SK-N-SH (cell line): ENCODE measurements around the gene NTN1. TPM values are rescaled to one million over a fixed set of nuclear protein-coding genes. Genes with fewer than 3 reads are reported as not detected.

ENCODE experiments used
- CTCF ChIA-PET: fragments of 300-600, 350-600 bp; formaldehyde crosslinking; extraction: SDS; loops from one replicate; lab custom pipeline; 2021; lab: Yijun Ruan, JAX
- POLR2A ChIA-PET: fragments of 350-600 bp; sonication (Branson Sonifier 250); formaldehyde crosslinking; extraction: SDS; loops from one replicate; lab custom pipeline; 2020; ENCODE audit warnings: antibody characterized with exemption, inconsistent platforms; lab: Yijun Ruan, JAX
- DNase-seq: peaks from one replicate; pipeline ENCODE4 v3.0.0; 2012
- H2AFZ ChIP-seq: fragments of 200-600 bp; sonication (generic); 2 replicates; pipeline ENCODE4 v1.8.1; 2016; ENCODE audit warnings: antibody characterized with exemption, mild to moderate bottlenecking, low read depth
- H3F3A ChIP-seq: fragments of 200-600 bp; sonication (generic); replicated peaks from 2 replicates; pipeline ENCODE3; 2016; ENCODE audit warnings: antibody characterized with exemption, mild to moderate bottlenecking; ENCODE audit not compliant: insufficient read depth
- H3K27ac ChIP-seq, 2 experiments: fragments of 200-500 bp in 1 of 2; fragments of 200-600 bp in 1 of 2; sonication (Bioruptor generic) in 1 of 2; sonication (generic), shearing (Covaris generic) in 1 of 2; 2 replicates each; pipeline versions ENCODE4 v1.5.1 to v1.6.1; 2014 to 2016; ENCODE audit warnings: low read depth in 2 of 2, inconsistent platforms in 1 of 2, low read length in 1 of 2, mild to moderate bottlenecking in 1 of 2, mixed read lengths in 1 of 2
- H3K27me3 ChIP-seq: fragments of 200-600 bp; sonication (generic), shearing (Covaris generic); 2 replicates; pipeline ENCODE4 v1.6.1; 2016; ENCODE audit warnings: mixed run types; ENCODE audit not compliant: insufficient read depth
- H3K36me3 ChIP-seq, 2 experiments: fragments of 200-500 bp in 1 of 2; fragments of 200-600 bp in 1 of 2; sonication (Bioruptor generic) in 1 of 2; sonication (generic) in 1 of 2; replicated peaks in 1 of 2; 2 replicates each; pipeline versions ENCODE3 to v1.5.1; 2014 to 2016; ENCODE audit warnings: low read length in 1 of 2, mild to moderate bottlenecking in 1 of 2; ENCODE audit not compliant: insufficient read depth in 2 of 2, control insufficient read depth in 1 of 2
- H3K4me1 ChIP-seq, 2 experiments: fragments of 200-500 bp in 1 of 2; fragments of 200-600 bp in 1 of 2; sonication (Bioruptor generic) in 1 of 2; sonication (generic), shearing (Covaris generic) in 1 of 2; 2 replicates each; pipeline versions ENCODE4 v1.5.1 to v1.6.1; 2014 to 2016; ENCODE audit warnings: low read depth in 1 of 2, low read length in 1 of 2, mixed run types in 1 of 2; ENCODE audit not compliant: insufficient read depth in 2 of 2, control insufficient read depth in 1 of 2
- H3K4me2 ChIP-seq: fragments of 200-600 bp; sonication (generic), shearing (Covaris generic); 2 replicates; pipeline ENCODE4 v1.6.1; 2017; ENCODE audit warnings: mixed run types
- H3K4me3 ChIP-seq, 2 experiments: fragments of 200-500 bp in 1 of 2; fragments of 200-600 bp in 1 of 2; sonication (Bioruptor generic) in 1 of 2; sonication (generic), shearing (Covaris generic) in 1 of 2; 2 replicates each; pipeline versions ENCODE4 v1.5.1 to v1.8.1; 2014 to 2016; ENCODE audit warnings: low read depth in 2 of 2, inconsistent platforms in 1 of 2, low read length in 1 of 2, mild to moderate bottlenecking in 1 of 2, mixed read lengths in 1 of 2, moderate library complexity in 1 of 2
- H3K79me2 ChIP-seq: fragments of 200-600 bp; sonication (generic); 2 replicates; pipeline ENCODE4 v1.8.1; 2017; ENCODE audit warnings: mild to moderate bottlenecking; ENCODE audit not compliant: insufficient read depth
- H3K9ac ChIP-seq: fragments of 200-600 bp; sonication (generic); 2 replicates; pipeline ENCODE4 v1.6.1; 2017; ENCODE audit warnings: mixed run types
- H3K9me2 ChIP-seq: fragments of 200-600 bp; sonication (generic); 2 replicates; pipeline ENCODE4 v1.6.1; 2017; ENCODE audit warnings: mixed run types
- H3K9me3 ChIP-seq: fragments of 200-600 bp; sonication (generic); 2 replicates; pipeline ENCODE4 v1.6.1; 2017; ENCODE audit warnings: mixed run types, mild to moderate bottlenecking, moderate library complexity
- H4K20me1 ChIP-seq: fragments of 200-600 bp; sonication (generic); 2 replicates; pipeline ENCODE4 v1.6.1; 2017; ENCODE audit warnings: mild to moderate bottlenecking, mixed run types; ENCODE audit not compliant: insufficient read depth
- EP300 ChIP-seq, 2 experiments: IDR thresholded peaks; 2 replicates each; pipeline versions ENCODE4 v1.4.0 to v1.6.1; 2012; ENCODE audit warnings: borderline replicate concordance in 1 of 2, low read depth in 1 of 2, low read length in 1 of 2
- EZH2phosphoT487 ChIP-seq: fragments of 200-600 bp; sonication (generic); IDR thresholded peaks from 2 replicates; pipeline ENCODE4 v1.6.1; 2017; ENCODE audit warnings: low read depth, mixed run types, mild to moderate bottlenecking, antibody characterized with exemption, moderate library complexity, borderline replicate concordance
- FOXJ3 ChIP-seq: sonication (generic); formaldehyde crosslinking; IDR thresholded peaks from 2 replicates; pipeline ENCODE4 v1.5.1; 2020; ENCODE audit warnings: mild to moderate bottlenecking, missing genetic modification reagents
- FOXM1 ChIP-seq: IDR thresholded peaks from 2 replicates; pipeline ENCODE4 v1.4.0; 2012; ENCODE audit warnings: low read depth, mild to moderate bottlenecking
- GABPA ChIP-seq: IDR thresholded peaks from 2 replicates; pipeline ENCODE4 v1.4.0; 2012; ENCODE audit warnings: low read depth, mild to moderate bottlenecking
- MEF2A ChIP-seq: IDR thresholded peaks from 2 replicates; pipeline ENCODE4 v1.4.0; 2012; ENCODE audit warnings: low read depth, borderline replicate concordance
- POLR2AphosphoS5 ChIP-seq: IDR thresholded peaks from 2 replicates; pipeline ENCODE4 v1.6.1; 2012; ENCODE audit warnings: low read depth, low read length
- TAF1 ChIP-seq: IDR thresholded peaks from 2 replicates; pipeline ENCODE4 v1.6.1; 2012; ENCODE audit warnings: low read depth, mild to moderate bottlenecking, low read length, moderate library complexity, borderline replicate concordance
- TEAD4 ChIP-seq: IDR thresholded peaks from 2 replicates; pipeline ENCODE4 v1.4.0; 2012; ENCODE audit warnings: mild to moderate bottlenecking, borderline replicate concordance; ENCODE audit not compliant: insufficient read depth
- WGBS: methylation state at CpG from one replicate; pipeline ENCODE4 v1.1.6; 2017; ENCODE audit warnings: low lambda C conversion rate; 5-methylcytosine and 5-hydroxymethylcytosine counted together
- polyA plus RNA-seq, 3 experiments: library from polyadenylated mRNA; depleted of rRNA; stranded (reverse); fragments of >200 nt; gene quantifications; 2 replicates each; pipeline ENCODE4 v1.2.3, GENCODE V29; 2012
- TF ChIP-seq, protein P1 (sequence below): IDR thresholded peaks from 2 replicates; pipeline ENCODE4 v1.4.0; 2012; ENCODE audit warnings: low read depth
- TF ChIP-seq, protein P2 (sequence below): IDR thresholded peaks from 2 replicates; pipeline ENCODE4 v1.6.1; 2012; ENCODE audit warnings: mild to moderate bottlenecking, low read depth, low read length, moderate library complexity
- TF ChIP-seq, protein P3 (sequence below): fragments of 200-600 bp; sonication (generic); IDR thresholded peaks from 2 replicates; pipeline ENCODE4 v1.6.1; 2017; ENCODE audit warnings: antibody characterized with exemption, mild to moderate bottlenecking, moderate library complexity

NTN1 gene
- polyA plus RNA-seq, 1 of the 3 experiments (the other 2 are of a cell fraction), result 0.05 TPM

DNA sequence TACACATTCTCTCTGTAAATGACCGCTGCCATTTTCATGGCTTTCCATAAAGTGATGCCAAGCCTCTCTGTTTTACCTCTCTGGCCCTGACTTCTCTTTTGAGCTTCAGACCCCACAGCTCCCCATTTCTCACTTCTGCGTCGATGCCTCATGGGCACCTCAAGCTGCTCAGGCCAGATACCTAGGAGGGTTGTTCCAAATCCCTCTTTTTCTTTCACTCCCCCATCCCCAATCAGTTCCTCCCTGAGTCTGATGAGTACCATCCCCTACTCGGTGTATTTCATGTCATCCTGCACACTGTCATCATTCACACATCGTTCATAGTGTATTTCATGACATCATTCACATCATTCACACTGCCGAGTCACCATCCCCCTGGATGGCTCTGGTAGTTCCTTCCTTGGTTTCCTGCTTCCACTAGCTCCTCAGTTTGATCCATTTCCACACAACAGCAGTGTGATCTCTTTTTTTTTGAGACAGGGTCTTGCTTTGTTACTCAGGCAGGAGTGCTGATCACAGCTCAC is 43.1 kb downstream of the NTN1 start:
- no peaks in the 10 kb centered on the region for H3K9me3 ChIP-seq
- DNase-seq, result no peak
- H3K27ac ChIP-seq, result no peak overlapping the region
- peaks cover 11% of the 10 kb centered on the region; the same call in 1 of the 2 replicates for H3K27me3 ChIP-seq
- no peaks in the 10 kb centered on the region for H3F3A ChIP-seq
- ChIA-PET CTCF (interaction anchor here (0.6 kb wide), 1 partner anchor 632 kb away, joined by 3 read pairs; no protein-coding TSS in a partner anchor), POLR2A (no interaction called here)
- no peak overlapping the region for H3K9ac ChIP-seq
- no peaks in the 10 kb centered on the region for H3K79me2 ChIP-seq
- H3K9me2 ChIP-seq, result no peaks in the 10 kb centered on the region
- WGBS, result 33% methylated on average over 6 of the region's 6 CpGs
- no peaks in the 10 kb centered on the region for H3K36me3 ChIP-seq
- no peak overlapping the region for H3K4me2 ChIP-seq
- H3K4me3 ChIP-seq, result no peak overlapping the region
- H2AFZ ChIP-seq, result no peak overlapping the region
- TF ChIP-seq MEF2A, result no peak
- no peak for TF ChIP-seq TAF1
- no peak for TF ChIP-seq GABPA
- TF ChIP-seq EP300 (IDR thresholded peaks at IDR 0.05; ENCODE audit: borderline replicate concordance in 1 of 2, low read depth in 1 of 2, low read length in 1 of 2), result no peak
- TF ChIP-seq FOXJ3, result no peak
- no peak for TF ChIP-seq POLR2AphosphoS5
- TF ChIP-seq, protein P1, sequence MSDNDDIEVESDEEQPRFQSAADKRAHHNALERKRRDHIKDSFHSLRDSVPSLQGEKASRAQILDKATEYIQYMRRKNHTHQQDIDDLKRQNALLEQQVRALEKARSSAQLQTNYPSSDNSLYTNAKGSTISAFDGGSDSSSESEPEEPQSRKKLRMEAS, result no peak
- TF ChIP-seq EZH2phosphoT487, result no peak
- TF ChIP-seq, protein P2, sequence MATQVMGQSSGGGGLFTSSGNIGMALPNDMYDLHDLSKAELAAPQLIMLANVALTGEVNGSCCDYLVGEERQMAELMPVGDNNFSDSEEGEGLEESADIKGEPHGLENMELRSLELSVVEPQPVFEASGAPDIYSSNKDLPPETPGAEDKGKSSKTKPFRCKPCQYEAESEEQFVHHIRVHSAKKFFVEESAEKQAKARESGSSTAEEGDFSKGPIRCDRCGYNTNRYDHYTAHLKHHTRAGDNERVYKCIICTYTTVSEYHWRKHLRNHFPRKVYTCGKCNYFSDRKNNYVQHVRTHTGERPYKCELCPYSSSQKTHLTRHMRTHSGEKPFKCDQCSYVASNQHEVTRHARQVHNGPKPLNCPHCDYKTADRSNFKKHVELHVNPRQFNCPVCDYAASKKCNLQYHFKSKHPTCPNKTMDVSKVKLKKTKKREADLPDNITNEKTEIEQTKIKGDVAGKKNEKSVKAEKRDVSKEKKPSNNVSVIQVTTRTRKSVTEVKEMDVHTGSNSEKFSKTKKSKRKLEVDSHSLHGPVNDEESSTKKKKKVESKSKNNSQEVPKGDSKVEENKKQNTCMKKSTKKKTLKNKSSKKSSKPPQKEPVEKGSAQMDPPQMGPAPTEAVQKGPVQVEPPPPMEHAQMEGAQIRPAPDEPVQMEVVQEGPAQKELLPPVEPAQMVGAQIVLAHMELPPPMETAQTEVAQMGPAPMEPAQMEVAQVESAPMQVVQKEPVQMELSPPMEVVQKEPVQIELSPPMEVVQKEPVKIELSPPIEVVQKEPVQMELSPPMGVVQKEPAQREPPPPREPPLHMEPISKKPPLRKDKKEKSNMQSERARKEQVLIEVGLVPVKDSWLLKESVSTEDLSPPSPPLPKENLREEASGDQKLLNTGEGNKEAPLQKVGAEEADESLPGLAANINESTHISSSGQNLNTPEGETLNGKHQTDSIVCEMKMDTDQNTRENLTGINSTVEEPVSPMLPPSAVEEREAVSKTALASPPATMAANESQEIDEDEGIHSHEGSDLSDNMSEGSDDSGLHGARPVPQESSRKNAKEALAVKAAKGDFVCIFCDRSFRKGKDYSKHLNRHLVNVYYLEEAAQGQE, result no peak
- no peak for TF ChIP-seq FOXM1
- TF ChIP-seq, protein P3, sequence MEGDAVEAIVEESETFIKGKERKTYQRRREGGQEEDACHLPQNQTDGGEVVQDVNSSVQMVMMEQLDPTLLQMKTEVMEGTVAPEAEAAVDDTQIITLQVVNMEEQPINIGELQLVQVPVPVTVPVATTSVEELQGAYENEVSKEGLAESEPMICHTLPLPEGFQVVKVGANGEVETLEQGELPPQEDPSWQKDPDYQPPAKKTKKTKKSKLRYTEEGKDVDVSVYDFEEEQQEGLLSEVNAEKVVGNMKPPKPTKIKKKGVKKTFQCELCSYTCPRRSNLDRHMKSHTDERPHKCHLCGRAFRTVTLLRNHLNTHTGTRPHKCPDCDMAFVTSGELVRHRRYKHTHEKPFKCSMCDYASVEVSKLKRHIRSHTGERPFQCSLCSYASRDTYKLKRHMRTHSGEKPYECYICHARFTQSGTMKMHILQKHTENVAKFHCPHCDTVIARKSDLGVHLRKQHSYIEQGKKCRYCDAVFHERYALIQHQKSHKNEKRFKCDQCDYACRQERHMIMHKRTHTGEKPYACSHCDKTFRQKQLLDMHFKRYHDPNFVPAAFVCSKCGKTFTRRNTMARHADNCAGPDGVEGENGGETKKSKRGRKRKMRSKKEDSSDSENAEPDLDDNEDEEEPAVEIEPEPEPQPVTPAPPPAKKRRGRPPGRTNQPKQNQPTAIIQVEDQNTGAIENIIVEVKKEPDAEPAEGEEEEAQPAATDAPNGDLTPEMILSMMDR, result no peak
- no peak for TF ChIP-seq TEAD4
- H3K4me1 ChIP-seq, result no peaks in the 10 kb centered on the region
- no peaks in the 10 kb centered on the region for H4K20me1 ChIP-seq
